GM12892 (cell line): ENCODE results near the gene RAB9A.

Source experiments
- POLR2A ChIP-seq: IDR thresholded peaks from 2 replicates; pipeline ENCODE4 v1.6.1; 2011; ENCODE audit warnings: low read depth, low read length, control low read depth
- TAF1 ChIP-seq: IDR thresholded peaks from 2 replicates; pipeline ENCODE4 v1.6.1; 2011; ENCODE audit warnings: low read depth, mild to moderate bottlenecking, control low read depth, low read length, borderline replicate concordance

GRCh38 chrX:13652287-13652793 lies 36.6 kb upstream of the RAB9A start:
- TF ChIP-seq TAF1, result no peak
- TF ChIP-seq POLR2A, result no peak
